Measurements from ENCODE around the gene MED15.

DNA sequence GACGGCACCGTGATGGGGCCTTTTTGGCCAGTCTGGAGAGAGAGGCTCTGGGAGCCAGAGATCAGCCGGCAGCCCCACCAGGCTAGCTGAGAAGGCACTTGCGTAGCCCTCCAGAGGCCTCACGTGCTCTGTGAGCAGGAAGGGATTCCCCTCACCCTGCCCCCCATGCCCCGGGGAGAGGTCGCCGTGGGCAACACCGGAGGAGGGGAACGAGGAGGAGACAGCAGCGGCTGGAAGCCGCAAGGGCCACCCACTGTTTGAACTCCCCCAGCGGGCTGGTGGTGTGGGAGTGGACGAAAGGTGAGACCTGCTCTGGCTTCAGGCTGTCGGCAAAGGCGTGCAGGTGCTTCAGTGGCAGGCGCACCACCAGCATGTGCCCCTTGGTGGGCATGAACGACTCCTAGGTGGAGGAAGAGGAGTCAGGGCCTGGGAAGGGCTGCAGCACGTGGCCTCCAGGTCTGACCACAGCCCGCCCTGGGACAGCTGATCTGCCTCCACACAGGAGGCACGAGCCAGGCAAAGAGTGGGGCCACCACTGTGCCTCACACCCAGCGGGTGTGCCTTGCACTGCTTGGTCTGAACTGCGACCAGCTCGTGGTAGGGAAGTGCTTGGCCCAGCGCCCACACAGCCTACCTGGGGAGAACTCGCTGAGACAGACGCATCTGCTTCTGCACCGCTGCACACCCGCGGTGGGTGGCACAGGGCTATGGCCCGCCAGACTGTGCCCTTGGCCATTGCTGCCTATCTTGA is 99.9 kb downstream of the MED15 start:
- TF ChIP-seq, protein P1, sequence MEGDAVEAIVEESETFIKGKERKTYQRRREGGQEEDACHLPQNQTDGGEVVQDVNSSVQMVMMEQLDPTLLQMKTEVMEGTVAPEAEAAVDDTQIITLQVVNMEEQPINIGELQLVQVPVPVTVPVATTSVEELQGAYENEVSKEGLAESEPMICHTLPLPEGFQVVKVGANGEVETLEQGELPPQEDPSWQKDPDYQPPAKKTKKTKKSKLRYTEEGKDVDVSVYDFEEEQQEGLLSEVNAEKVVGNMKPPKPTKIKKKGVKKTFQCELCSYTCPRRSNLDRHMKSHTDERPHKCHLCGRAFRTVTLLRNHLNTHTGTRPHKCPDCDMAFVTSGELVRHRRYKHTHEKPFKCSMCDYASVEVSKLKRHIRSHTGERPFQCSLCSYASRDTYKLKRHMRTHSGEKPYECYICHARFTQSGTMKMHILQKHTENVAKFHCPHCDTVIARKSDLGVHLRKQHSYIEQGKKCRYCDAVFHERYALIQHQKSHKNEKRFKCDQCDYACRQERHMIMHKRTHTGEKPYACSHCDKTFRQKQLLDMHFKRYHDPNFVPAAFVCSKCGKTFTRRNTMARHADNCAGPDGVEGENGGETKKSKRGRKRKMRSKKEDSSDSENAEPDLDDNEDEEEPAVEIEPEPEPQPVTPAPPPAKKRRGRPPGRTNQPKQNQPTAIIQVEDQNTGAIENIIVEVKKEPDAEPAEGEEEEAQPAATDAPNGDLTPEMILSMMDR (IDR thresholded peaks at IDR 0.05) = no peak
- no peak for TF ChIP-seq EP300 (IDR thresholded peaks at IDR 0.05)

All from esophagus muscularis mucosa (tissue), 3 donors.